HG03045 (cell line): ENCODE results near the gene CEP63.
"Not testable (repeated sequence)": the region's sequence is repeated elsewhere in the genome, so short reads cannot be mapped to it uniquely, and the experiment has no call there.

Experiments
- ATAC-seq: cut with Tn5 transposase; IDR thresholded peaks from one replicate; pipeline ENCODE4 v1.9.1; 2021; ENCODE audit warnings: mild to moderate bottlenecking, moderate library complexity; ENCODE audit not compliant: unreplicated experiment

CEP63 gene

DNA sequence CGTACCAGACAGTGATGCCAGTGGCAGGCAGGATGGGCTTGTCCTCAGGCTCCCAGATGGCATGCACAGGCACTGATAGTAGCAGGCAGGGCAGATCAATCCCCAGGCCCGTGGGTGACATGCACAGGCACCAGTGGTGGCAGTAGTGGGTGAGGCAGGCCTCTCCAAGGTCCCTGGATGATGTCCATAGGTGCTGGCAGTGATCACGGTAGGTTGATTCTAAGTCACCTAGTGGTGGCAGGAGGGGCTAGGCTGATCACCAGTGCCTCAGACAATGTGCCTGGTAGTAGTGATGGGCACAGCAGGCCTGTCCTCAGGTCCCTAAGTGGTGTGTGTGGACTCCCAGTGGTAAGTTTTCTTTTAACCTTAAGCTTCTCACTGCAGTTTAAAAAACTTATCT, 19.6 kb downstream of the CEP63 start:
- no peak for ATAC-seq

DNA sequence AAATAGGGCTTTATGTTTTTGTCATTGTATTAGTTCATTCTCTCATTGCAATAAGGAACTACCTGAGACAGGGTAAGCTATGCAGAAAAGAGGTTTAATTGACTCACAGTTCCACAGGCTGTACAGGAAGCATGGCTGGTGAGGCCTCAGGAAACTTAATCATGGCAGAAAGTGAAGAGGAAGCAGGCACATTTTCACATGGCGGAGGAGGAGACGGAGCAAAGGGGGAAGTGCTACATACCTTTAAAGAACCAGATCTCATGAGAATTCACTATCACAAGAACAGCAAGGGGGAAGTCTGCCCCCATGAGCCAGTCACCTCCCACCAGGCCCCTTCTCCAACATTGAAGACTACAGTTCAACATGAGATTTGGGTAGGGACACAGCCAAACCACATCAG, 25.6 kb downstream of the CEP63 start:
- ATAC-seq = no peak

DNA sequence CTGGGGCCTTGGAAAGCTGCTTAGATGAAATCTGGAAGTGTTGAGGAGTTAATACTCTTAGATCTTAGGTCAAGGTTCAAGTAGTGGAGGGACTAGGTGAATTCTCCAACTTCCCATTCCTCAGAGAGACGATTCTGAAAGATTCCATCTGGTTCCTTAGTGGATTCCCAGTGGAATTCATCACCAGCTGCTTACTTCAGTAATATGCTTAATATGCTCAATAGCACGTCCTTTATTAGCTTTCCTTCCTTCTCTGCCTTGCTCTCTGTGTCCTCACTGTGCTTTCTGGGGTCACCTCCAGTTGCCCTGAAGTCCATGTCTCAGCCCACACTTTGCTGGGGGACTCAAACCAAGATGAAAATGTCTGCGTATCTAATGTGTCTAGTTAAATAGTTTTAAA, 31.0 kb downstream of the CEP63 start:
- ATAC-seq = no peak

DNA sequence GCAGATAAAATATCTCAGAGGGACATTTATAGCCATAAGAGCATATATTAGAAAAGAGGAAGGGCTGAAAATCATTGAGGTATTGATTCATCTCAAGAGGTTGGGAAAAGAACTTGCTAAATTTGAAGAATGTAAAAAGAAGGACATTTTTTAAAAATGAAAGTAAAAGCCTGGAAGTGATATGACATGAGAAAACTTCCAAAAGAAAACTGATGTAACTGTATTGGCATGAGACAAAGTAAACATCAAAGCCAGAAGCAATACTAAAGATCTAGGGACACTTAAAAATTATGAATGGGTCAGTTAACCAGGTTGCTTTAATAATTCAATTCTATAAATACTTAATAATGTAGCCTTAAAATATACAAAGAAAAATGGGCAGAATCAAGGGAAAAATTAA, 31.9 kb downstream of the CEP63 start:
- ATAC-seq = no peak

DNA sequence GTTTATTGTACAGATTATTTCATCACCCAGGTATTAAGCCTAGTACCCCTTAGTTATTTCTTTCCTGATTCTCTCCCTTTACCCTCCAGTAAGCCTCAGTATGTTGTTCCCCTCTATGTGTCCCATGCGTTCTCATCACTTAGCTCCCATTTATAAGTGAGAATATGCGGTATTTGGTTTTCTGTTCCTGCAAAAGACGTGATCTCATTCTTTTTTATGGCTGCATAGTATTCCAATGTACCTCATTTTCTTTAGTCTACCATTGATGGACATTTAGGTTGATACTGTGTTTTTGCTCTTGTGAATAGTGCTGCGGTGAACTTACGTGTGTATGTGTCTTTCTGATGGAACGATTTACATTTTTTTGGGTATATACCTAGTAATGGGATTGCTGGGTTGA, 36.7 kb downstream of the CEP63 start:
- ATAC-seq = no peak

DNA sequence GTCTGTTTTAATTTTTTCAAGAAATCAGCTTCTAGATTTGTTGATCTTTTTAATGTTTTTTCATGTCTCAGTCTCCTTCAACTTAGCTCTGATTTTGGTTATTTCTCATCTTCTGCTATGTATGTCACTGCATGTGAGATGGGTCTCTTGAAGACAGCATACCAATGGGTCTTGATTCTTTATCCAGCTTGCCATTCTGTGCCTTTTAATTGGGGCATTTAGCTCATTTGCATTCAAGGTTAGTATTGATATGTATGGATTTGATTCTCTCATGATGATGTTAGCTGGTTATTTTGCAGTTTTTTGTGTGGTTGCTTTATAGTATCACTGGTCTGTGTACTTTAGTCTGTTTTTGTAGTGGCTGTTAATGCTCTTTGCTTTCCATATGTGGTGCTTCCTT, 39.4 kb downstream of the CEP63 start:
- no peak for ATAC-seq

DNA sequence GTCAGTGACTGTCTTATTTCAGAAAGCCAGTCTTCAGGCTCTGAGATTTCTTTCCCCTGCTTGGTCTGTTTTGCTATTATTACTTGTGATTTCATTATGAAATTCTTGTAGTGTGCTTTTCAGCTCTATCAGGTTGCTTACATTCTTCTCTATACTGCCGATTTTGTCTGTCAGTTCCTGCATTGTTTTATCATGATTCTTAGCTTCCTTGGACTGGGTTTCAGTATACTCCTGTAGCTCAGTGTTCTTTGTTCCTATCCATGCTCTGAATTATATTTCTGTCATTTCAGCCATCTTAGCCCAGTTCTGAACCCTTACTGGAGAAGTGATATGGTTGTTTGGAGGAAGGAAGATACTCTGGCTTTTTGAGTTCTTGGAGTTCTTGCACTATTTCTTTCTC, 40.5 kb downstream of the CEP63 start:
- no peak for ATAC-seq

DNA sequence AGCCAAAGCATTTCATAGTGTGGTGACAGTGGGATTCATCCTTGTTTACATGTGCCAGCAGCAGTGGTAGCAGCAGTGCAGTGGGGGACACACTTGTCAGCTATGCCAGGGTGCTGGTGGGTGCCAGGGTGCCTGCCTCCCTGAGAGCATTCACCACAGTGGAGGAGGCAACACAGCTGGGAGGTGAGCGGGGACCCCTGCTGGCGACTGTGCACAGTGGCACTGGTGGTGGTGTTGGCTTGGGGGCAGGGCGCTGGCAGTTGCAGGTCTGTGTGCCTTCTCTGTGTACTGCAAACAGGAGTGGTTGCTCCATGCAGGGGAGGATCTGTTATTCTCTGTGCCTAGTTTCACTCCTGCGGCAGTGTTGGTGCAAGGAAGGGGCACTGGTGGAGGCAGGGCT, 41.2 kb downstream of the CEP63 start:
- ATAC-seq = no peak

DNA sequence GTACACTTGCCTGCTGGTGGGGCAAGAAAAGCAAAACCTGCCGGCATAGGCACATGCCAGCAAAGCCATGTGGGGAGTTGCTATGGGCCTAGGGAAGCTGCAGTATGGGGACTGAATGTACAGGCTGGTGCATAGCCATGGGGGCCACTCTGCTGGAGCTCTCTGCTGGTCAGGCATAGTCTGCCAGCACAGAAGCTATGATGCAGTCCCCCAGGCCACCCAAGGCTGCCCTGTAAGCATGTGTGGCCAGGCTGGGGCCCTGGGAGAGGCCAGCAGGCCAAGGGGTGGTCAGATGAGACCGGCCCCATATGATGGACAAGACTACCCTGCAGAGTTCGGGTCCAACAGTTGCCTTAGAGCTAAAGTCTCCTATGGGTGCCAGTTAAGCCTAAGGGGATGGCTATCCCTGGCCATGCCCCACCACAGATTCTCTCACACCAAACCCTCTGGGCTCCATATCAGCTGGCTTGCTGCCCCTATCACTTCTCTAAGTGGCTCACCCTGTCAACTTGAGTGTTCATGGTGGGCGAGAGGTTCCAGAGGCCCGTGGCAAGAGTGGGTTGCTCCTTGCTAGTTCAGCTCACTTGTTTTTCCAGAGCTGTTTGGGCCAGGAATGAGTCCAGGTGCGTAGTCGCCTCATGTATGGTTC, 41.8 kb downstream of the CEP63 start:
- ATAC-seq = no peak

DNA sequence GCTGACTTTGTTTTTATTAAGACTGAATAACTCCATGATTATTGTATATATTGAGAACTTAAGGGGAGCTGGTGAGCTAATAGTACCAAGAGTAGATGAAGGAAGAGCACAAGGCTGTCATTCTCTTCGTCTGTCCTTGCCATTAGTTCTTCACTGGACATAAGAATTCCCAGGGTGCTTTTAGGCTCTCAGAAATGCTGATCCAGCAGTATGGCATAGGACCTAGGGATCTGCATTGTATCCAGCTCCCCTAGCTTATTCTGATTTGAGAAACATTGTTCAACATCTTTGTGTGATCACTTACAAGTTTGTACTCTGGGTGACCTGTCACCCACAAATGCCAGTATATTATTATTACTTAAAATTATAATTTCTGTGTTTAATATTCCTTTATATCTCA, 47.6 kb downstream of the CEP63 start:
- no peak for ATAC-seq

DNA sequence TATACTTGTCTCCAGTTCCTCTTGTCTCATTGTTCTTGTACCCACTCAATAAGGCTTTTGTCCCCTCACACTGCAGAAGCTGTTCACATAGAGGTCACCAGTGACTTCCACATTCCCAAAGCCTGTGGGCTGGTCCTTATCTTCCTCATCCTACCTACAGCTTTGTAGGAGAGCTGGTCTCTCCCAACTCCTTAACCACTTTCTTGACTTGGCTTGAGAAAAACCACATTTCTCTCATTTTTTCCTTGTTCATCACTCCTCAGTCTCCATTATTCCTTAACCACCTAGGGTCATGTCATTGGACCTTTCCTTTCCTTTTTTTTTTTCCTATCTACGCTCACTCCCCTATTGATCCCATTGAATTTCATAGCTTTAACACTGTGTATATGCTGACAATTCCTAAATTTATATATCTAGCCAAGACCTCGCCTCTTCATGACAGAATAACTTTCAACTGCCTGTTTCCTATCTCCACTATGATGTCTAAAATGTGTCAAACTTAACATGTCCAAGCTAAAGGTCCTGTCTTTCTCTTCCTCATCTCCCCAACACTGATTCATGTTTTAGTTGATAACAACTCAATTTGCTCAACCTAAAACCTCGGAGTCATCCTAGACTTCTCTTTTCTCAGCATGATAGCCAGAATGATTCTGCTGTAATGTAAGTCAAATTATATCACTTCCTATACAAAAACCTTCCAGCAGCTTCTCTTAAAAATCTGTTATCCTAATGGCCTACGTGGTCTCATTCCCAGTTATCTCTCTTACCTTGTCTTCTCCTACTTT, 49.5 kb downstream of the CEP63 start:
- ATAC-seq = no peak

DNA sequence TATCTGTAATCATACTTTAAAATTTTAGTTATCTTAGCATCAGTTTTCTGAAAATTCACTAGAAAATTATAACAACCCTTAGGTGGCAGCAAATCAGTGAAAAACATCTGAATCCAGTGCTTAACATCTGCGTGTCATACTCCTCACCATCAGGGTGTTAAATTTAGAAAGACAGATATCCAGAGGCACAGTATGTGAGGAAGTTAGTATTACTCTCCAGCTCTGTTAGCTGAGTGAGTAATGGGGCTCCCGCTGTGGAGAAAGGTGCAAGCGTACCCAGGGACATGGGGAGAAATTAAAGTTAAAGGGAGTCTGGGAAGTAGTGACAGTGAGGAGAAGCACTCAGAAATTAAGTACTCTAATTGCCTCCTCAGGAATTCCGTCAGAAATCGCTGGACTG, 50.9 kb downstream of the CEP63 start:
- ATAC-seq = no peak

DNA sequence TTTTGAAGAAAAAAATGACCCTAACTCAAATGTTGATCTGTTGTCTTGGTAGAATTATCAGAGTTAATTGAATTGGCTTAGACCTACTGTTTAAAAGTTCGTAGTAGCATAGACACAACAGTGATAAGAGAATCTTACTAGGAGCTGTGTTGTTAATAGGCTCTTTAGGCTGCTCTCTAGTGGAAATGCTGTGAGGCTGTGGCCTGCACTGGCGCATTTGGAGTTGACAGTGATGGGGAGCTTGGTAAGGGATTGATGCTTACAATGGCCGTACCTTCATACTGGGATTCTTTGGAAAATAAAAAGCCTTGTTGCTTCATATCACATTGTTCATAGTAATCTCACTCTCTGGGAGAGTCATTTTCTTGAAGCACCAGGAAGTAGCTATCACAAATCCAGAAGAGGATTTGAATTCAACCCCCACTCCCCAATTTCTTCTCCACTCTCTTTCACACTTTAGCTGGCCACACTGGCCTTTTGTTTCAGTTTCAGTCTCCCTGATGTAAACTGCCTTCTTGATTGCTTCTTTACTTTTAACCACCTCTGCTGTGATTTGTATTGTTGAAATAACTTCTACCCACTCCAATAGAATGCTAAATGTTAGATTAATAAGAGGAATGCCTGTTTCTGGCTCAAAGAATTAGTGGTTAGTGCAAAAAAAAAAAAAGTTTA, 56.6 kb downstream of the CEP63 start:
- ATAC-seq = no peak

DNA sequence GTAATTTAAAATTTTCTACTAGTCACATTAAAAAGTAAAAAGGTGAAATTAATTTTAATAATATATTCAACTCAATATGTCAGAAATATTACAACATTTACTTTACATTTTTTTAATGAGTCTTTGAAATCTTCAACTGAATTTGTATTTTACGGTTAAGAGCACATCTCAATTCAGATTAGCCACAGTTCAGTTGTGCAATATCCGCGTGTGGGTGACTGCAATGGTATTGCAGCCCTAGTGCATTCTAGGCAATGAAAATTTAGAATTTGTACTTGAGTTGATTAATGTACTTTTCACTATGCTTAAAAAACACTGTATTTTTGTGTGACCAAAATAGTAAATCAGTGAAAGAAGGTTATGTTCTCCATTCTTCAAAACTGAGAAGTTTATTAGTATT, 57.3 kb downstream of the CEP63 start:
- no peak for ATAC-seq

DNA sequence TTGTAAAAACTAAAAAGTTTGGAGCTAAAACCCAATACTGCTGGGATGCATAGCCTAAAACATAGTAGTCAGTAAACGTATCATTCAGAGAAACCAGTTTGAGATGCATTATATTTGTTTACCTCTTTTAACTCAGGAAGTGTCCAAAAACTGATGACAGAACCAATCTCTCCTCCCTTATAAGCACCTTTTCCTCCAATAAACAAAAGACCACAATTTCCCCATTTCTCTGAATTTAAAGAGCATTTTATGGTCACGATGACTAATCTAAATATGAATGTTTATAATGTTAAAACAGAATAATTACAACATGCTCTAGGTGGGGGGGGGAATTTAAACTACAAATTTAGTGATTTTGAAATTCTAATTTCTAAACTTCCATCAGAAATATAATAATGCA, 58.5 kb downstream of the CEP63 start:
- ATAC-seq = no peak

DNA sequence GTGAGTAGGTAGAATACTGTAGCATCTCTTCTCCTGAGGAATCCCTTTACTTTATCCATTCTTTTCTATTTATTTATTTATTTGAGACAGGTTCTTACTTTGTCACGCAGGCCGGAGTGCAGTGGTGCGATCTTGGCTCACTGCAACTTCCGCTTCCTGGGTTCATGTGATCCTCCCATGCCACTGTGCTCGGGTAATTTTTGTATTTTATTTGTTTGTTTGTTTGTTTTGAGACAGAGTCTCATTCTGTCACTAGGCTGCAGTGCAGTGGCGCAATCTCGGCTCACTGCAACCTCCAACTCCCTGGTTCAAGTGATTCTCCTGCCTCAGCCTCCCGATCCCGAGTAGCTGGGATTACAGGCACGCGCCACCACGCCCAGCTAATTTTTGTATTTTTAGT, 58.9 kb downstream of the CEP63 start:
- not testable (repeated sequence) for ATAC-seq

DNA sequence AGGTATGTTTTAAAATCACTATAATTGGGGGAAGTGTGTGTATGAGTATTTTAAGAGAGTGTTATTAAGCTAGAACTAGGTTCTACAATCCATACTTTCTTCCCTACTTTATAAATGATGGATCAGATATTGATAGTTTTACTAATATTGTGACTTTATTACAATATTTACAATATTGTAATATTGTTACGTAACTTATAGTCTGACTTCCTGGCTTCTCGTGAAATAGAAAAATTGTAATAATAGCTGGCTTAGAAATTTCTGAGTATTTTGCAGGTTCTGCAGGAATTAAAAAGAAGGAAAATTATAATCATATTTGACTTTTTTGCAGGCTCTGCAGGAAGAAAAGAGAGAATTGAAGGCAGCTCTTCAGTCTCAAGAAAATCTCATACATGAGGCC, 60.0 kb downstream of the CEP63 start:
- no peak for ATAC-seq

DNA sequence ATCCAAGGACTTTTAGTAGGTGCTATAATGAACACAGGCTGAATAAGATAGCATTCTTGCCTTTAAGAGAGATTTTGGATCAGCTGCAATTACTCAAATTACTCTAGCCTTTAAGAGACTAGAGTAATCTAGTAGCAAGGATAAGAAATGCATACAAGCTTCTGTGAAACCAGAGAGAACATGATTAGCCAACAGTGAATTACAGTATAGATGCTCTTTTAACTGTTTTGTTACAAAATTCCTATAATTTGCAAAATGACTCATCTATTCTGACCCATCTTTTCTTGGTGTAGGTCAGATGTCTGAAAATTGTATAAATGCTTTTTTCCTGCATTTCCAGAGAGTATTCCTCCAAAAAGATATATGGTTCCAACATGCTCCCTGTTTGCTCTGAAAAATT, 66.9 kb downstream of the CEP63 start:
- ATAC-seq = no peak

DNA sequence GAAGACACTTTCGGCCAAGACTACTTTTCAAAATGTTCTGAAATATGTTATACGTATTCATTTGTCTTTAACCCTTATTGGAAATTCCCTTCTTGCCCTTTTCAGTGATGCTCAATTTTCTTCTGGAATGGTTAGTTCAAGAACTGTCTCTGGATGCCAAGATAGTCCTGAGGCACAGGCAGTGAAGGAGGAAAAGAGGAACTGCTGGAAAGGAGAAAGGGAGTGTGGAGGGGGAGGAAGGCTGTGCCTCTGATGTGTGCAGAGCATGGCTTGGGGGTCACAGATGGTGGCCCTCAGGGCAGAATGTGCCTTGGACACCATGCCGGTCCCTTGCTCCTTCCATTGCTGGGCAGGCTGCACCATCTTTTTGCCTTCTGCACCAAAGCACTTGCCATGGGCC, 73.7 kb downstream of the CEP63 start:
- ATAC-seq = no peak

DNA sequence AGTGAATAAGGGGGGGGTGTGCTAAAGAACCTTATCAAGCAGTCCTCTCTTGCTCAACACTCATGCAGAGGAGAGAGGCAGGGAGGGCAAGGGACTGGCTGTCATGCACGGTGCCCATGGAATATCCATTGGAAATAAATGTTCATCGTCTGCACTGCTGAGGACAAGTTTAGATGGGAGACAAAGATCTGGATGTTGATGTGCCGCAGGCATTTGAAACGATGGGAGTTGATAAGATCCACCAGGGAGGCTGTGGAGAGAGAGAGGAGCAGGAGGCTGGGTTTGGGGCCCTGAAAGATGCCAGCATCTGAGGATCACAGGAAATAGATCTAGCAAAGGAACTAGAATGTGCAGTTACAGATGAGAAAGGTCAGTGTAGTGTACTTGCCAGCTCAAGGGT, 76.2 kb downstream of the CEP63 start:
- ATAC-seq = no peak

DNA sequence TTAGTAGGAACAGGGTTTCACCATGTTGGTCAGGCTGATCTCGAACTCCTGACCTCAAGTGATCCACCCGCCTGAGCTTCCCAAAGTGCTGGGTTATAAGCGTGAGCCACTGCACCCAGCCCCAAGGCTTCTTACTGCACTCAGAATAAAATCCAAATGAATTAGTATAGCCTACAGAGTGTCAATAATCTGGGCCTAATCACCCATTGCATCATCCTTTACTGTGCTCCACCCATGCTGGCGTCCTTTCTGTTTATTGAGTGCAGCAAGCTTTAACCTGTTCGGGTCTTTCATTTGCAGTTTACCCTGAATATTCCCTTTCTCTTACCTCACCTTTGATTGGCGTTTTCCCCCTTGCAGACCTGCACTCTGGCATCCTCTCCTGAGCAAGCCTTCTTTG, 77.7 kb downstream of the CEP63 start:
- no peak for ATAC-seq

DNA sequence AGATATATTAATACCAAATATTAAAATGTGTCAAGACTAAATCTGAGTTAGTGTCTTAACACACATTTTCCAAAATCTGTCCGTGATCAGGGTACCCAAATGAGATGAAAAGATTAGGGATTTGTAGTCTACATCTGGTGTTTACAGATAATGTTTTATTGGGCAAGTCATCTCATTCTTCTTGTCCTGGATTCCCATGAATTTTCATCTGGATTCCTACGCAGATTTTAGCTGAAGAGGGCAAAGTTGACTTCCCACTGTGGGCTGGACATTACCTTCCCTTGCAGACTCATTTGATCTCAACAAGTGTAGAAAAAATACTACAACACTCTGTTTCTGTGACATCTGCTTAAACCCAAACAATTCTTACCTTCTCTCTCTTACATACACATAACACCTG, 79.1 kb downstream of the CEP63 start:
- no peak for ATAC-seq
